Transverse colon (tissue), 4 donors: ENCODE data around the gene SELENOM. TPM values are rescaled to one million over a fixed set of nuclear protein-coding genes. Genes with fewer than 3 reads are reported as not detected.
"Not testable (repeated sequence)": the region's sequence is repeated elsewhere in the genome, so short reads cannot be mapped to it uniquely, and the experiment has no call there.

Experiments
- DNase-seq: peaks from one replicate; pipeline ENCODE4 v3.0.0-alpha.2; 2019
- H3K27ac ChIP-seq, 4 donors: fragments of 200-600 bp; sonication (generic); 2 replicates each; pipeline ENCODE4 v1.5.1; 2016 to 2018; ENCODE audit warnings: inconsistent platforms in 4 of 4
- H3K27me3 ChIP-seq: fragments of 200-600 bp; sonication (generic); 2 replicates; pipeline ENCODE4 v1.5.1; 2017; ENCODE audit warnings: inconsistent platforms
- H3K36me3 ChIP-seq, 4 donors: fragments of 200-600 bp; sonication (generic); 2 replicates each; pipeline ENCODE4 v1.5.1; 2017 to 2019; ENCODE audit warnings: inconsistent platforms in 4 of 4
- H3K4me1 ChIP-seq, 4 donors: fragments of 200-600 bp; sonication (generic); 2 replicates each; pipeline ENCODE4 v1.5.1; 2017 to 2020; ENCODE audit warnings: inconsistent platforms in 4 of 4
- H3K4me3 ChIP-seq, 4 donors: fragments of 200-600 bp; sonication (generic); 1 replicate in 1 of 4; 2 replicates in 3 of 4; pipeline versions ENCODE4 v1.5.1 to v1.6.1; 2017 to 2019; ENCODE audit warnings: inconsistent platforms in 4 of 4
- H3K9me3 ChIP-seq, 2 donors: fragments of 200-600 bp; sonication (generic); 2 replicates each; pipeline ENCODE4 v1.5.1; 2017 to 2019; ENCODE audit warnings: inconsistent platforms in 2 of 2
- CTCF ChIP-seq, 5 experiments: fragments of 200-600 bp in 3 of 5; fragments of 450-650 bp in 2 of 5; sonication (generic) in 3 of 5; IDR thresholded peaks; 1 replicate in 2 of 5; 2 replicates in 3 of 5; pipeline ENCODE4 v1.5.1; 2016 to 2017; ENCODE audit warnings: antibody characterized with exemption in 5 of 5, inconsistent platforms in 3 of 5, mild to moderate bottlenecking in 2 of 5, moderate library complexity in 1 of 5
- EP300 ChIP-seq: sonication (generic); formaldehyde crosslinking; IDR thresholded peaks from one replicate; pipeline ENCODE4 v1.6.1; 2017; ENCODE audit warnings: antibody characterized with exemption, low read depth
- POLR2A ChIP-seq: fragments of 450-650 bp; IDR thresholded peaks from one replicate; pipeline ENCODE4 v1.6.1; 2016; ENCODE audit warnings: antibody characterized with exemption, mild to moderate bottlenecking, moderate library complexity
- POLR2AphosphoS5 ChIP-seq, 3 donors: sonication (generic); formaldehyde crosslinking; IDR thresholded peaks; one replicate each; pipeline ENCODE4 v1.6.1; 2016; ENCODE audit warnings: antibody characterized with exemption in 3 of 3
- WGBS, 2 donors: methylation state at CpG; one replicate each; pipeline ENCODE4 v1.1.5; 2018; ENCODE audit warnings: low coverage in 1 of 2; 5-methylcytosine and 5-hydroxymethylcytosine counted together
- in situ Hi-C, 4 donors: fragments of 200-750 bp; cut with MboI; loops; one replicate each; pipeline versions ENCODE4 v1.15.0 to v1.15.1; 2017; ENCODE audit warnings: low sequenced_read_pairs in 3 of 4, low pct_ligation_motif_present in 1 of 4, low pct_unique_long_range_greater_than_20kb in 1 of 4
- intact Hi-C: fragments of 100-400 bp; cut with DNase I; formaldehyde crosslinking; loops from one replicate; pipeline ENCODE4 v1.15.1; 2023; ENCODE audit warnings: low total_unique reads
- total RNA-seq, 4 donors: library from RNA; depleted of rRNA; stranded (reverse); fragments of >200 nt; gene quantifications; one replicate each; pipeline ENCODE4 v1.1.0, GENCODE V29; 2016

SELENOM gene
- total RNA-seq, 4 donors from 2014 or later, result 247 to 334 (median 315) TPM

- Histone ChIP-seq H3K4me3 (peak overlapping the region; percentile 26 to 71 (median 63)), H3K36me3 (no peaks in the 10 kb centered on the region), H3K4me1 (peaks cover 24 to 66% (median 51%) of the 10 kb centered on the region in 4 donors), H3K27ac (peak overlapping the region; percentile 90 to 97 (median 96)), H3K9me3 (no peaks in the 10 kb centered on the region), H3K27me3 (no peaks in the 10 kb centered on the region)
- intact Hi-C loops, result no loop called here
- no peak for TF ChIP-seq EP300
- TF ChIP-seq POLR2AphosphoS5 (IDR thresholded peaks at IDR 0.05), result peak in 1 of 3 donors; percentile 46
- TF ChIP-seq CTCF (IDR thresholded peaks at IDR 0.05), result no peak
- no peak for TF ChIP-seq POLR2A
- 31% methylated on average over 5 of the region's 5 CpGs; no CpG with 5 or more reads in 1 of the 2 donors for WGBS, 2 donors
- in situ Hi-C loops, result loop anchor here (5.0 to 10.0 kb wide), 2 partner anchors 113 to 136 kb away; partner anchors contain the start of genes MORC2 (in 1 of the 4) and TUG1 (in 1 of the 4)
- DNase-seq, result no peak
Measured at GRCh38 chr22:31080164-31080847, 27.1 kb downstream of the SELENOM start.

DNA sequence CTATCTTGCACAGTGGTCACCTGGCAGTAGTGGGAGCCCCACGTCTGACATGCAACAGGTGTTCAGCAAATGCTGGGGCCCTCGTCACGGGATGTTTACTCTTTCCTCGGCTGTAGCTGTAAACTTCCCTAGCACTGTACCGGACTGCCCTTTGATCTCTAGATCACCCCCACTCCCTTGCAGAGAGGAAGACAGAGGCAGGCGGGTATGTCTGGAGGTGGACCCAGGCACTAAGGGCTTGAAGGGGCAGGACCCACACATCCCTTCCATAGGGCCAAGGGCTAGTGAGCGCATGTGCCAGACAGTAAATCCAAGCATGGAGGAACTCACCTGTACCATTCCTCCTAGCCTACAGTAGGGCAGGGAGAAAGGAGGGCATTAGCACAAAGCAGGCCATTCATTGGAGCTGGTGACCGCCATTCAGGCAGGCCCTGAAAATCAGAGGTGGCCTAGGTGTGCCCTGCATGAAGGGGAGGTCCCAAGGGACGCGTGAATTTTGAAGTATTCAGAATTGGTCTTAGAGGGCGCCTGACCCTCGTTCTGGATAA lies 28.2 kb downstream of the SELENOM start:
- peaks cover 22 to 56% (median 46%) of the 10 kb centered on the region in 4 donors for H3K4me1 ChIP-seq
- TF ChIP-seq POLR2AphosphoS5 (IDR thresholded peaks at IDR 0.05) (peak in 2 of 3 donors; percentile 15 to 40), POLR2A (peak; percentile 4), EP300 (no peak), CTCF (IDR thresholded peaks at IDR 0.05) (no peak)

GRCh38 chr22:31078389-31078788 lies 29.0 kb downstream of the SELENOM start:
- intact Hi-C loops, H3K4me3 ChIP-seq, H3K9me3 ChIP-seq, in situ Hi-C loops, H3K27me3 ChIP-seq, H3K36me3 ChIP-seq: not testable (repeated sequence)
- DNase-seq, result peak; percentile 41
- H3K27ac ChIP-seq, result peak overlapping the region; percentile 90 to 97 (median 96)
- 53 to 54% methylated on average over 2 of the region's 2 CpGs for WGBS, 2 donors
- H3K4me1 ChIP-seq, result peaks cover 14 to 48% (median 38%) of the 10 kb centered on the region in 4 donors

More for the DNA sequence above, 28.2 kb downstream of the SELENOM start:
- no peaks in the 10 kb centered on the region for H3K27me3 ChIP-seq
- intact Hi-C loops, result no loop called here
- no peak overlapping the region for H3K4me3 ChIP-seq
- H3K27ac ChIP-seq, result peak overlapping the region; percentile 90 to 97 (median 96)
- no peaks in the 10 kb centered on the region for H3K36me3 ChIP-seq
- in situ Hi-C loops, result no loop called here
- peak; percentile 77 for DNase-seq
- H3K9me3 ChIP-seq, result no peaks in the 10 kb centered on the region
- 54% methylated on average over 12 of the region's 12 CpGs; no CpG with 5 or more reads in 1 of the 2 donors for WGBS, 2 donors

GRCh38 chr22:31077681-31078080 lies 29.7 kb downstream of the SELENOM start:
- Histone ChIP-seq H3K4me3 (no peak overlapping the region), H3K27me3 (no peaks in the 10 kb centered on the region), H3K27ac (peak overlapping the region in 3 of 4 donors; percentile 96 to 97 (median 97)), H3K4me1 (peaks cover 7 to 41% (median 31%) of the 10 kb centered on the region in 4 donors), H3K36me3 (no peaks in the 10 kb centered on the region), H3K9me3 (no peaks in the 10 kb centered on the region)
- in situ Hi-C loops (no loop called here), intact Hi-C loops (no loop called here)
- DNase-seq, result no peak
- 87 to 100% methylated on average over 1 to 6 of the region's 6 CpGs for WGBS, 2 donors
- TF ChIP-seq POLR2A, result no peak
- TF ChIP-seq POLR2AphosphoS5 (IDR thresholded peaks at IDR 0.05), result no peak
- TF ChIP-seq EP300, result no peak
- no peak for TF ChIP-seq CTCF (IDR thresholded peaks at IDR 0.05)
